Superior temporal gyrus (tissue), 1 donor: Measurements from ENCODE around the gene GPR148.

Source experiments
- DNase-seq: peaks from one replicate; pipeline ENCODE4 v3.0.0-alpha.2; 2016; ENCODE audit errors: extremely low spot score

The GPR148 gene

DNA sequence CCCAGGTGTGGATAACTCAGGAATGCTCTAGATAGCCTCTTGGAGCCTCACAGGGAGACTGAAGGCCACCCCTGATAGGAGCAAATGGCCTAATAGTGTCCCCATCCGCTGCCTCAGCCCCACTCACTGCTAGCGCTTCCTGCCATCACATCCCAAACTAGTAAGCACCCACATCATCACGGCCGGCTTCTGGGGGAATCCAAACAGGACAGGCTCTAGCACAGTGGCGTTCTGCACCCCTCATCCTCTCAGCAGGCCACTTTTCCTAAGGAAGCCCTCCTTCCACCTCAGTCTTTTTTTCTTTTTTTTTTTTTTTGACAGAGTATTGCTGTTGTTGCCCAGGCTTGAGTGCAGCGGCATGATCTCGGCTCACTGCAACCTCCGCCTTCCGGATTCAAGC is 20.2 kb downstream of the GPR148 start:
- no peak for DNase-seq

DNA sequence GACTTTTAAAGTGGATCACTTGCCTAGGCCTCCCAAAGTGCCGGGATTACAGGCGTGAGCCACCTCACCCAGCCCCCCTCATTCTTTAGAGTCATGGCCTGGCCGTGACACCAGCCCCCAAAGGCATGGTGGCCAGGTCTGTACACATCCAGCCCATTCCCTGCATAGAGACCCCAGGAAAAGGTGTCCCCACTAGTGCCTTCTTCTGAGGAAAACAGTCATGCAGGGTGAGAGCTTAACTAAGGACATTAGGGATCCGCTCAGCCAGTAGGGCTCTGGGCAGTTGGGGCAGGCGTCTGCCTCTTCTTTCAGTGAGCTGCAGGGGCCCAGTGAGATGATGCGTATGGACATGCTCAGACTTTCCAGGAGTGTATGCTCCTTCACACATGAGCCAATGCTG is 20.8 kb downstream of the GPR148 start:
- no peak for DNase-seq

DNA sequence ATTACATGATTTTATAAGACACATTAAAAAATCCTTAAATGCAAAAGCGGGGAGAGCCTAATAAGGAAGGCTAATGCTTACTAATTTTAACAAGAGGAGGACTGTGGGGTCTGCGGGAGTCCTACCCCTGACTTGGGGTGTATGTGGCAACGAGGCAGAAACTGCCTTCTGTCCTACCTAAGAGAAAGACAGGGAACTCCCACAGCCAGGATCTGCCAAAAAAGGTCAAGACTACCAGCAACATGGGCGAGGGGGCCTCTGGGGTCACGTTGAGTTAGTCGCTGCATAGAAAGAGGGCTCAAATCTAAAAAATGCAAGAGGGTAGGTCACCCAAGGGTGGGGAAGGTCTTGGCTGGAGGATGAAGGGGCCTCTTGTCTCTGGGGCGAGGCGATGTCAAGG is 25.9 kb downstream of the GPR148 start:
- no peak for DNase-seq

DNA sequence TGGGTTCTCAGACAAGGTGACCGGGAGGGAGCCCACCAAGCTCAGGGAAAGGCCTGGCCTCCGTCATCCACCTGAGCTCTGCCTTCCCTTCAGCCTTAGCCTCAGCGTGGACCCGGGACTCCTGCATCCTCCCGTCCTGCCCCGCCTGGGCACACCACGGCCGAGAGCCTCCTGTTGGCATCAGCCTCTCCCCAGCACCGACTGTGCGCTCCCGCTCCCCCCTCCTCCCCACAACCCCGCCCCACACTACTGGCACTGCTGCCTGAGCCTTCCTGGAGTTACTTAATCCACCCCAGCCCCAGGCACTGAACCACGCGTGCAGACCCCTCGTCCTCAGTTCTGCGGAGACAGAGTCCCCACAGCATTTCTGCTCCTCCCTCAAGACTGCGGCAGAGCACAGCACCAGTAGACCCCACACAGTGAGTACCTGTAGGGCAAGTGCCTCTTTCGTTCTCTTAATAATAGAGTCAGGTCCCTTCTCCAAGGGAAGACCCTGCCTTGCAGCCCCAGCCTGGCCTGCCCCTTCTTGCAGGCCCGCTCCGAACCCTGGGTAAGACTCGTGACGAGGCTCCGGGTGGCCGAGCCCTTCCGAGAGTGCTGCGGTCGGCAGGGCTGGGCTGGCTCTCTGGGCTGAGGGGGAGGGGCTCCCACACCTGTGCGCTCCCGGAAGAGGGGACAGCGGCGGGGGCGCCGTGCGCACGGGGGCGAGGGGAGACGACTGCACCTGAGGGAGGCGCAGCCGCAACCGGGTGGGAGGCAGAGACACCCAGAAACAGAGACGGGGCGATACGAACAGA is 26.6 kb downstream of the GPR148 start, which contains the start of gene AMER3:
Gene AMER3, plus strand, starts transcription at position 285 of the 797 bp plus-strand sequence. CDS start 6,533 bp downstream, outside the sequence.
- no peak for DNase-seq

DNA sequence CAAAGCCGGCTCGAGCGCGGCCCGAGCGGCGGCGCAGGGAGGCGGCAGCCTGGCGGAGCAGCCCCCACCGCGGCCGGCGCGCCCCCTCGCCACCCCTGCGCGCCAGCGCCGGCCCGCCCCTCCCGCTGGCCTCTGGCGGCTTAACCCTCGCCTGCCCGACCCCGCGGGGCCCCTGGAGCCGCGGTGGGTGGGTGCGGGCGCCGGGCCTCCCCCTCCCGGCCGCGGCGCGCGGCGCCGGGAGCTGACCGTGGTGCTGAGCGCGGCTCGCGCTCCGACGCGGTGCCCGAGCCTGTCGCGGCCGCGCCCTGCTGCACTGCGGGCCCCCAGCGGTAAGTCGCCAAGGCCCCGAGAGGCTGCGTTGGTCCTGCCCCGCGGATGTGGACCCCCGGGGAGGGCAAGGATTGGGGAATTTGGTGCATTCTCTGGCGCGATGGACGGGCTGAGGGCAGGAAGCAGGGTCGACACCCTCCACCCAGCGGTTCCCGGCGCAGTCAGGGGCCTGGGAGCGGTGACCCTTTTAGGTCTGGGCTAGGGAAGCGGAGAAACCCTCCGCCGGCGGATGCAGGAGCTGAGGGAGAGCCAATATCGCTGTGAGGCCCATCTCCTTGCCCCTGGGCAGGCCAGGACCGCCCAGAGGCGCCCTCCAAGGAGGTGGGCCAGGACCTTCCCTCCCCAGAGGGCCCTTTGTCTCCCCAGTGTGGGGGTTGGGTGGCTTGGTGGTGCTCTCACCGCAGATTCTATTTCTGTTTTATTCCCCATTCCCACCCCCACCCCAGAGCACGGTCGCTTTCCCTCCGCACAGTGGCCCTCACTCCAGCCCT is 27.4 kb downstream of the GPR148 start:
- no peak for DNase-seq

DNA sequence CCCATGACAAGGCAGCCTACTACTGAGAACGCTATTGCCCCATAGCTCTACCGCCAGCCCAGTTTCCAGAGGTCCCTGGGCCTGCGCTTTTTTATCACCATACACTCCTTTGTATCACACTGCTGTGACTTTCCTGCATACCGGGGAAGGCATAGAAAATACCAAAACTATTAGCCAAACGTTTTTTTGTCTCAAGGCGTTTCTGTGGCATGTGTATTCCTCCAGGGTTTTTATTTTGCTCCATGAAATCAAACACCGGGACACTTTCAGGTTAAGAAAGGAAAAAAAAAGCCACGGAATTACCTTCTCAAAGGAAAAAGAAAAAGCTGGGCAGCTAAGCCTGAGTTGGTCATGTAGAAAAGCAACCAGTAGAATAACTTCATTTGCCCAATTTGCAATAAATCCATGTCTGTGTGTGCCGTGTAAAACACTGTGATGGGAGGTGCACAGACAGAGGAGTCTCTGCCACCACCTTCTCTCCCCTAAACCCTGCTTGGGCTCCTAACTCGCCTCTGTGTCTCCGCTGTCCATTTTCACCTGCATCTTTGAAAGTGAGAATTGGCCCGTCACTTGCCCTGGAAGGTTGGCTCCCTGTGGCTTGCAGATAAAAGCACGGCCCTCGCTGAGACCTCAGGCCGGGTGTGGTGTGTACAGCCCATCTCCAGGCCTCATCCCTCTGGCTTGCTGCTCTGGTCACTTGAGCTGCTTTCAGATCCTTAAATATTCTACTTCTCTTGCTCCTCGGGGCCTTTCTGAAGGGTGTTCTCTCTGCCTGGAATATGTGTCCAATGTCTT is 28.2 kb downstream of the GPR148 start:
- DNase-seq, result no peak

DNA sequence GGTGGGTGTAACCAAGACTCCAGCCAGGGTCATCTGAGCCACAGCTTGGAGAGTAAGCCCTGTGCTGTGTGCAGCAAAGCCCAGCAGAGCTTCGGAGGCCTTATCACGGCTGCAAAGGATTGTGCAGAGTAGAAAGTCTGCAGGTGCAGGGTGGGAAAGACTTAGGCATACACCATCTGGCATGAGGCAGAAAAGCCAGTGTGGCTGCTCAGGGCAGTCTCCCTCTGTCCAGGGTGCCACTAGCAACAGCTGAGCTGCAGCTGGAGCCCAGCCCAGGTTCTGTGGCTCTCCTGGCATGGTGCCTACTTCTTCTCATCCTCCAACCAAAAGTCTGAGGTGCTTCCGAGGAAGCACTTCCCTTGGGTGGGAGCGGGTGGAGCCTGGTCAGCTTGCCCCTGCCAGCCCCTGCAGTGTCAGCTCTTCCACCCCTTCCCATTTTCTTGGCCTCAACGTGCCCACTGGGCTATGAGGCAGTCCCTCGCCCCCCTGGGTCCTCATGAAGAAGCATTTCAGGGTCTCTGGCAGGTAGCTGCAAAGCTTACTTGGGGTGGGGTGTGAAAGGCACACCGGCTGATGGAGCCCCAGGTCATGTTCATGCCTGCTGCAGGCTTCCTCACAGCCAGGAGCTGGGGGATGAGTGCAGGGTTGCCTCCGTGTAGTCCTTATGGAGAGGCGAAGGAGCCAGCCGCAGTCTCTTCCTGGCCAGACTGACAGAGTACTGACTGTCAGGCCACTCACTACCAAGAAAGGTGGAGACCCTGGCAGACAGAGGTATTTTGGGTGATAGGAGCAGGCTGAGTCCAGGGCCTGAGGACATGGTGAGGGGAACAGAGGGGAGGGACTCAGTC is 31.3 kb downstream of the GPR148 start:
- DNase-seq, result no peak

DNA sequence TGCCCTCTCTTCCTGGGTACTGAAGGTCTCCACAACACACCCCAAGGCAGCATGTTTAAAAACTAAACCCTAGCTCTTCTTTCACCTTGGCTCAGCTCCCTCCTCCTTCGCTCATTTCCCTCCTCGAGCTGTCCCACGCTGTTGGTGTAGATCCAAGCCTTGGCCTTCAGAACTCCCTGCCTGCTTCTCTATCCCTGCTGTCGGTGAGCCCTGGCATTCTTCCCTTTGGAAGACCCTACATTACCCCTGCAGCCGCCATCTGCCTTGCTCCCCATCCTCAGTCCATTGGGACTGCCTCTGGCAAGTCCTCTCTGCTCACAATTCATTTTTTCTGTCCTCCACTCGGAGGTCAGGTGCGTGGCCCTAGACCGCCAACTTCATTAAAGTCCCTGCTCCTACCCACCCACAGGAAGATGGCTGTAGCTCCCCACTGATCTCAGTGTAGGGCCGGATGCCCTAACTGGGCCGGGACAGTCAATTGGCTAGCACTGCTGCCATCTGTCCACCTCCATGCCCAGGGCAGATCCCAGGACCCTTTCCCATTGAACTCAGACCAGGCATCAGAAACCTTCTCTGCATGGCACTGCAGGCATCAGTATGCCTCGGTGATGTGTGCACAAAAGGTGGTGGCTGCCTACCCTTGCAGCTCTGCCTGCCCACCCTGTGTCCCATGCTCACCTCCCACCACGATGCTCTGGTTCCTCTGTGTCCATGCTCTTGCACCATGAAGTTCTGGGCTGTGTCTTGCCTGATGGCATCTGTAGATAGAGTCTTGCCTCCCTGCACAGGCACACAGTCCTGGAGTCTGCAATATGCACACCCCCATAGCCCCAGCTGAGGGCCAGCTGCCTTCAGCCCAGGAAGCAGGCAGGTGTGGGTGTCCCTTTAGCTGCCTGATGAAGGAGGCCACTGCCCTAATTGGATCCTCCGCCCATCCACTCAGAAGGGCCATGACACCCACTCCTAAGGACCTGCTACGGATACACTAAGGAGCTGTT is 32.2 kb downstream of the GPR148 start:
- DNase-seq, result no peak

DNA sequence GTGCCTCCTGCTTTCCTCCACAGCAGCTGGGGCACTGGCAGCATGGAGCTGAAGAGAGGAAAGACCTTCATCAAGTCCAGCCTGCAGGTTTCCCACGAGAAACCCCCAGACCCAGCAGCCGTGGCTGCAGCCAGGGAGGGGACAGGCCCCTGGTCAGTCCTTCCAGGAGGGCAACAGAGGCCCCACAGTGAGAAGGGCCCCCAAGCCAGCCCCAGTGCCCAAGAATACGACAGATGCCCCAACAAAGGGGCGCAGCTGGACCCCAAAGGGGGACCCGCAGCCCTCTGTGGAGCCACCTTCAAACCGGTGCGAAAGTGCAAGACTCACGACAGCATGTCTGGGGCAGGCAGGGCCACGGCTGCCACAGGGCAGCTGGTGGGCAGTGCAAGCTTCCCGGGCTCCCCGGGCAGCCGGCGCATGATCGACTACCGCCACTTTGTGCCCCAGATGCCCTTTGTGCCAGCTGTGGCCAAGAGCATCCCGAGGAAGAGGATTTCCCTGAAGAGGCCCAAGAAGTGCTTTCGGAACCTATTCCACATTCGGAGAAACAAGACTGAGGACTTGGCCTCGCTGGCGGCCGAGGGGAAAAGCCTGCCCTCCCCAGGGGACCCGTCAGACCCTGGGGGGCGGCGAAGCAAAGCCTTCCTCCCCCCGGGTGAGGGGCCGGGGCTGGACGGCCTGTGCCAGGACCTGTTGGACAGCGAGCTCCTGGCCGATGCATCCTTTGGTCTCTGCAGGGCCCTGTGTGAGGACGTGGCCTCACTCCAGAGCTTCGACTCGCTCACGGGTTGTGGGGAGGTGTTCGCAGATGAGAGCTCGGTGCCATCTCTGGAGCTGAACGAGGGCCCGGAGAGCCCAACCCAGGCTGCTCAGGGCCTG is 33.4 kb downstream of the GPR148 start:
- DNase-seq, result no peak

DNA sequence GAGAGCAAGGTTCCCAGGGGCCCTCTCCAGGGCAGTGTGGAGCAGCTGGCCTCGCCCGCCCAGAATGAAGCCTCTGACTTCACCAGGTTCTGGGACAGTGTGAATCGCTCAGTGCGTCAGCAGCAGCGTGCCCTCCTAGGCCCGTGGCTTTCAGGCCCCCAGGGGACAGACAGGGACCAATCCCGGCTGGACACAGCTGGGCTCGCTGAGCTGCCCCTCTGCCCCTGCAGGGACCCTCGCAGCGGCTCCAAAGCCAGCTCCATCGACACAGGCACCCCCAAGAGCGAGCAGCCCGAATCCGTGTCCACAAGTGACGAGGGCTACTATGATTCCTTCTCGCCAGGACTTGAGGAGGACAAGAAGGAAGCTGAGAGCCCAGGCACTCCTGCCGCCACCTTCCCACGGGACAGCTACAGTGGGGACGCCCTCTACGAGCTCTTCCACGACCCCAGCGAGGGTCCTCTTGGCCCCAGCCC is 34.1 kb downstream of the GPR148 start:
- DNase-seq, result no peak

DNA sequence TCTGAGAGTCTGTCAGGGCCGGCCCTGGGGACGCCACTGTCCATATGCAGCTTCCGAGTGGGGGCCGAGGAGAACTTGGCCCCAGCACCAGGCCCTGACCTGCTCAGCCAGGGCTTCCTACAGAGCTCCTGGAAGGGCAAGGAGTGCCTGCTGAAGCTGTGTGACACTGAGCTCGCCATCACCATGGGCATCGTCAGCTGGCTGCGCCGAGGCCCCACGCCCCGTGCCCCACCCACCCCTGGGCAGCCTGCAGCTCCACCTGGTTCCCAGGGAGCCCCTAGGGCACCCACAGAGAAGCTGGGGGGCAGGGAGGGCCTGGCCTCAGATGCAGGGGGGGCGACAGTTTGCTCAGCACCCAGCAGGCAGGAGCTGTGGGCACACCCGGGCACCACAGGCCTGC is 34.5 kb downstream of the GPR148 start:
- no peak for DNase-seq

DNA sequence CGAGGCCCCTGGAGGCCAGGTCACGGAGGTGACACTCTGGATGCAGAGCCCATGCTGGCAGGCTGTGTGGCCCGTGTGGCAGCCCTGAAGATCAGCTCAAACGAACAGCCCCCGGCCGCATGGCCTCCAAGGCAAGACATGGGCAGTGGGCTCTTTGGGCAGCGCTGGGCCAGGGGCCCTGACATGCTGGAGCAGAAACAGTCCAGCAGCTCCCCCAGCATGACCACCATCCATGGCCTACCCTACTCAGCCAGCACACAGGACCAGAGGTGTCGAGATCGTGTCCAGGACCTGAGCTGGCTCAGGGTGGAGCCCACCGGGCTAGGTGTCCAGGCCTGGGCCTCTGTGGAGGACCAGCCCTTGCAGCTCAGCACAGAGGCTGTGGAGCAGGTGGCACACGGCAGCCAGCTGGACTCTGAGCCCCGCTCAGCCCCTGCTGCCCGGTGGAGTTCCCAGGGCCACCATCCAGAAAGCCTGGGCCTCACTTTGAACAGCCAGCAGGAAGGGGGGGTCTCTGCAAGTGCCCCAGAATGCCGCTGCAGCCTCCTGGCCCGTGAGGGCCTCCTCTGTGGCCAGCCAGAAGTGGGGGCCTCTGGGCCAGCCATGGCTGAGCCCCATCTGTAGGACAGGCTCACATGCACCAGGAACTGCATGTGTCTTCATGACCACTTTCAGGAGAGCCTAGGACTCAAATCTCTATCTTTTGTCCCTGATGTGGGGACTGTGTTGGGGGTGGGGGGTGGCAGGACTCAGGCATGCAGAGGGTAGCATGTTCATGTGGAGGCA is 35.4 kb downstream of the GPR148 start:
- no peak for DNase-seq

DNA sequence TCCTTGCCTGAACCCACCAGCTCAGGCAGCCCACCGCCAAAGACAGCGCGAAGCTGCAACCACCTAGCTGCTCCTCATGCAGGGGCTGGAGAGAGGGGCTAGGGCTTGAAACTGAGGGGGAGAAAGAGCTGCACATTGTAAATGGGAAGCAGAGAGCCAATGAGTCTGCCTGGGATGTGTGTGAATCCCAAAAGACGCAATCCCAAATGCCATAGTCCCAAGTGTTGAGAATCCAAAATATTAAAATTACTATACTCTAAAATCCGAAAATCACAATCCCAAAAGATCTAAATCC is 35.9 kb downstream of the GPR148 start:
- no peak for DNase-seq

DNA sequence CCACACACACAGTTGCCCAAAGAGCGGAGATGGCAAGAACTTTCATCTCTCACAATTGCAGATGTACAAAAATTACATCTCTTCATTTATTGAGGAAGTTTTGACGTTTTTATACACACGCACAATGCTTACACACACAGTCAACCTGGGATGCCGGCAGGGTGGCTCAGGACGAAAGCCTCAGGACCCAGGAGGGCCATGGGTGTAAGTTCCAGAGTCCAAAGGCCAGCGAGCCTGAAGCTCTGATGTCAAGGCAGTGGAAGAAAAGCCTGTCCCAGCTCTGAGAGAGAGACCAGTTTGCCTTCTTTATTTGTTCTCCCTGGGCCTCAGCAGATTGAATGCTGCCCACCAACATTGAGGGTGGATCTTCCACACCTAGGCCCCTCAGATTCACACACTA is 36.6 kb downstream of the GPR148 start:
- DNase-seq, result no peak

DNA sequence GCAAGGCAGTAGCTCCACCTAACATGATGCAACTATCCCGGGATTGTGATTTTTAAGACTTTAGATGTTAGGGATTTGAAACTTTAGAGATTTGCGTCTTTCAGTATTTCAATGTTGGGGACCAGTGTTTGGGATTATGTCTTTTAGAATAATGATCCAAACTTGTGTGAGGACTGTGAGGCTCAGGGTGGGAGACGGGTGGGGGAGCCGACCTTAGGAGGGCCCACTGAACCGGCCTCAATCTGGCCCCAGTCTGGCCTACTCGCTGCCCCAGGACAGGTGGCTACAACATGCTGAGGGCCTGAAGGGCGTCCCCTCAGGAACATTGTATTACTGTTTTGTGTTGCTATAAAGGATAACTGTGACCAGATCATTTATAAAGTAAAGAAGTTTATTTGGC is 37.2 kb downstream of the GPR148 start:
- no peak for DNase-seq

DNA sequence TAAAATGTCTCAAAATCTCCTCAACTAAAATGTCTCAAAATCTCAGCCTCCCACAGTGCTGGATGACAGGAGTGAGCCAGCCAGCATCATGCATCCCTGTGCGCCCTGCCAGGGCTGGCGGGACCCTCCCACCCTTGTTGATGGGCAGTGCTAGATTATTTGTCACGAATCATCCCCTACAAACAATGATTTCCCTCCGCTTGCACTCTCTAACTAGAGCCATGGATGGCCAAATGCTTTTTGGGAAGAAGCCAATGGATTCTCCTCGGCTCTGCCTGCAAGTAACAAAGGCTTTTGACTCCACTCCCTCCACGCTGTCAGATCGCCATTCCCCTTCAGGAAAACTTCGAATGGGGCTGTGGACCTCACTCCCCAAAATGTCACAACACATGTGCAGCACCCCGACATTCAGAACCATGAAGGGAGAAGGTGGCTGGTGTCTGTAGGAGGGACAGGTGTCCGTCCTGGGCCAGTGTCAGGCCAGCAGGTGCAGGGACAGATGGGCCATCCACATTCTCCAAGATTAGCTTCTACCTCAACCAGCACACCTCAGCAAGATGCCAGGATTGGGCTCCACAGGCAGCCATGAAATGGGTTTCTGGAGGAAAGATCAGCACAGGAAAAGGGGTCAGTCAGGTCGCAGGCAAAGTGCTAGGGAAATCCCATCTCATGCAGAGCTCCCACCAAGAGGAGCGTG is 38.0 kb downstream of the GPR148 start:
- DNase-seq, result no peak

DNA sequence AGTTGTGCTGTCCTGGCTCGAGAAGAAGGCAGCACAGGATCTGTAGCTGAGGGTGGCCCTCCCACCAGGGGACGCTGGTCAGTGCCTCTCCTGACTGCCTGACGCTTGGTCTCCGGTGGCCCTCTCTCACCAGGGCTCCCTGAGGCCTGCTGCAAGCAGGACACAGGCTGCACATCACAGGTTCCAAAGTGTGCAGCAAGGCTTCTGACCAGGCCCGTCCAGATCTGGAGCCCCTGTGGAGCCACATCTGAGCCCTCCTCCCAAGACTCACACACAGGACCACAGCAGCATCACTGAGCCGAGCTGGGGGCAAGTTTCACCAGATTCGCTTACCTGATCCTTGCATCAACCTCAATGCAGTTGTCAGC is 38.5 kb downstream of the GPR148 start:
- no peak for DNase-seq
